GM12865 (cell line): ENCODE data around the gene TMEM184C.

Experiments used
- DNase-seq: peaks from one replicate; pipeline ENCODE4 v3.0.0; 2010; ENCODE audit warnings: low read depth
- H3K4me3 ChIP-seq: 2 replicates; pipeline ENCODE4 v1.5.1; 2011; ENCODE audit warnings: mild to moderate bottlenecking, low read depth, low read length, control low read depth
- CTCF ChIP-seq: IDR thresholded peaks from 2 replicates; pipeline ENCODE4 v1.5.1; 2011; ENCODE audit warnings: low read length, control low read depth, low read depth, inconsistent platforms; ENCODE audit not compliant: insufficient read depth; ENCODE audit errors: missing control alignments

Gene TMEM184C

DNA sequence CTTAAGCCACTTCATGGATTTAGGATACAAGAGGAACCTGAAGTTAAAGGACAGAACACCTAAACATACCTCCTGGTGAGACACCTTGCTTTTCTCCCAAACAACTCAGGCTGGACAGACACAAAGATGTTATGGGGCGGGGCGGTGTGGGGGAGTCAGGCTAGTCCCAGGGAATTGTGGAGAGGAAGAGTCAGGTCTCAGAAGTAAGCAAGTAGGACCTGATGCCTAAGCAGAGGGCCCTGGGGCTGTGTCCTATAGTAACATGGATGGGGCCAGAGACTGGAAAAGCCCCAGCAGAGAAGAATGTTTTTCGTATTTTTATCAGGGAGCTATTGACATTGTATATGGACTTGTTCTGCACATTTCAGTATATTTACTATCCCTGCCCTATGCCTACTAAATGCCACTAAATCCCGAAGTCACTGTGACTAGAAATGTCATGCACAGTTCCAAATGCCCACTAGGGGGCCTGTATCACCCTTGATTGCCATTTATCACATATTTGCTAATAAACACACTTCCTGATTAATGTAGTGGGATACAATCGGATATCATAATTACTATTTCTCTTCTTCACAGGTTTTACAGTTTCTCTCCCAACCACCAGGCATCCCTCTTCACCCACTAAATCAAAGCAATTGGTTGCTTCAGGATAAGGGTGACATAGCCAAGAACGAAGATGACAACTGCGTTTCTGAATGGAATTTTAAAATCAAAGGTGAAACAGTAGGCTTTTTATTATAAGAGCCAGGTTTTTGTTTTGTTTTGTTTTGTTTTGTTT is 90.9 kb downstream of the TMEM184C start:
- no peak overlapping the region for H3K4me3 ChIP-seq
- DNase-seq: peak; percentile 71
- TF ChIP-seq CTCF: peak; percentile 82

GRCh38 chr4:147709999-147710398 is 92.8 kb downstream of the TMEM184C start:
- TF ChIP-seq CTCF: no peak
- no peak overlapping the region for H3K4me3 ChIP-seq
- no peak for DNase-seq

DNA sequence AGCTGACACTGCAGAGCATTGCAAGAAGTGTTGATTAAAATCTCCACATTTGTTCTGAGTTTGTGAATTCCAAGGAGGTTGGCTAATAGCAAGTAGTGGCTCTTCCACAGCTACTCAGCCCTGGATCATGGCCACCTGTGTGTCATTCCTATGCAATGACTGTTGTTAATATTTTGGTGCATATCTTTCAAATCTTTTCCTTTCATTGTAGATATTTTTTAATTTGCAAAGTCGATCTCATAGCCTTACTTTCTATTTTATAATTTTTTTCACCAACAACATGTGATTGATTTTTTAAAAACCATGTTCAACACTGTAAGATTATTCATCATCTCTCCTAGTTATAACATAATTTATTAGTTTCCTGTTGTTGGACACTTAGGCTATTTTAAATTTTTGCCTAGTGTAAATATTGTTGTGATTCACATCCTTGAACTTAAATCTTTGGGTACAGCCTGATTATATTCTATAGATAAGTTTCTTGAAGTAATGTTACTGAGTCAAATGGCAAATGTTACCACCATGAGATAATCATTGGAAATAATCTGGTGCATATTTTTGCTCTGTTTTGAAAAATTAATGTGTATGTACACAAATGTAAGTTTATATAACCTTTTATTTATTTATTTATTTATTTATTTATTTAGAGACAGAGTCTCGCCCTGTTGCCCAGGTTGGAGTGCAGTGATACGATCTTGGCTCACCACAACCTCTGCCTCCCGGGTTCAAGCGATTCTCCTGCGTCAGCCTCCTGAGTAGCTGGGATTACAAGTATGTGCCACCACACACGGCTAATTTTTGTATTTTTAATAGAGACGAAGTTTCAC is 97.6 kb downstream of the TMEM184C start:
- TF ChIP-seq CTCF: no peak
- DNase-seq: no peak
- H3K4me3 ChIP-seq: no peak overlapping the region

DNA sequence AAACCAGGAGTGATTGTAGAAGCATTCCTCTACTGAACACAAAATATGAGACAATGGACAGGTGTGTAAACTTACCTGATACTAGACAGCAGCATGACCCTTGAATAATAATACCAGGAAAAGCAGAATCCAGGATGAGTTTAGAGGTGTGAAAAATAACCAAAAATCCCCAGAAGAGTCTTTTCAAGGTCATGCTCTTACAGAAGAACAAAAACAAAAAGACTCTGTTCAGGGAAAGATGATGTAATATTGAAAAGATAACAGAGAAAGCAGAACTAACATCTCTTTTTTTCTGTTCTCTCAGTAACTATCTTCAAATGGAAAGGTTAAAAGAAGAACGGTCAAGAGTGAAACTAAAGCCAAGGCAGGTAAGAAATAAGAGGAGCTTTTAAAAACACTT is 100.7 kb downstream of the TMEM184C start:
- peak; percentile 59 for DNase-seq
- no peak overlapping the region; the same call in 1 of the 2 replicates for H3K4me3 ChIP-seq
- no peak for TF ChIP-seq CTCF
